OCI-LY3 (cell line): ENCODE data around the gene OR10H5.
"Not testable (repeated sequence)": the region's sequence is repeated elsewhere in the genome, so short reads cannot be mapped to it uniquely, and the experiment has no call there.

Source experiments
- H2AFZ ChIP-seq: fragments of 200-600, 300-600 bp; shearing (Covaris generic); 2 replicates; pipeline ENCODE4 v1.6.0; 2014; ENCODE audit warnings: antibody characterized with exemption, low read depth, low read length
- H3K27ac ChIP-seq: fragments of 200-600, 300-600 bp; sonication (generic); 2 replicates; pipeline ENCODE4 v1.5.1; 2014; ENCODE audit warnings: mild to moderate bottlenecking, low read length, moderate library complexity, mixed read lengths
- H3K27me3 ChIP-seq: fragments of 200-600, 300-600 bp; sonication (generic); 2 replicates; pipeline ENCODE4 v1.6.1; 2014; ENCODE audit warnings: low read depth, low read length, mixed read lengths
- H3K36me3 ChIP-seq: fragments of 200-600, 300-600 bp; sonication (generic); replicated peaks from 2 replicates; pipeline ENCODE3; 2014; ENCODE audit warnings: low read depth, low read length, mixed read lengths
- H3K4me1 ChIP-seq: fragments of 300-600, 200-600 bp; sonication (generic); 2 replicates; pipeline ENCODE4 v1.6.1; 2014; ENCODE audit warnings: low read length, mixed read lengths
- H3K4me2 ChIP-seq: fragments of 200-600, 300-600 bp; sonication (generic); 2 replicates; pipeline ENCODE4 v1.6.1; 2014; ENCODE audit warnings: low read length, mixed read lengths
- H3K4me3 ChIP-seq: fragments of 300-600, 200-600 bp; sonication (generic); 2 replicates; pipeline ENCODE4 v1.5.1; 2014; ENCODE audit warnings: antibody characterized with exemption, mild to moderate bottlenecking, low read length, moderate library complexity
- H3K79me2 ChIP-seq: fragments of 300-600, 200-600 bp; shearing (Covaris generic); 2 replicates; pipeline ENCODE4 v1.6.1; 2014; ENCODE audit warnings: mild to moderate bottlenecking, low read length, mixed read lengths
- H3K9ac ChIP-seq: fragments of 300-600, 200-600 bp; shearing (Covaris generic); 2 replicates; pipeline ENCODE4 v1.6.0; 2014; ENCODE audit warnings: mild to moderate bottlenecking, low read length, moderate library complexity
- H3K9me3 ChIP-seq: fragments of 200-600, 300-600 bp; shearing (Covaris generic); 2 replicates; pipeline ENCODE4 v1.6.1; 2014; ENCODE audit warnings: low read length, mixed read lengths; ENCODE audit not compliant: insufficient read depth
- H4K20me1 ChIP-seq: fragments of 200-600, 300-600 bp; sonication (generic); 2 replicates; pipeline ENCODE4 v1.6.1; 2016; ENCODE audit warnings: low read length, mixed read lengths; ENCODE audit not compliant: insufficient read depth
- EZH2phosphoT487 ChIP-seq: fragments of 200-600 bp; shearing (Covaris generic); IDR thresholded peaks from 2 replicates; pipeline ENCODE4 v1.6.1; 2018; ENCODE audit warnings: antibody characterized with exemption, mixed run types, low read depth
- TF ChIP-seq, protein P1 (sequence below): fragments of 200-600, 300-600 bp; sonication (generic); IDR thresholded peaks from 2 replicates; pipeline ENCODE4 v1.5.1; 2014; ENCODE audit warnings: antibody characterized with exemption, low read length, low read depth

OR10H5 gene

DNA sequence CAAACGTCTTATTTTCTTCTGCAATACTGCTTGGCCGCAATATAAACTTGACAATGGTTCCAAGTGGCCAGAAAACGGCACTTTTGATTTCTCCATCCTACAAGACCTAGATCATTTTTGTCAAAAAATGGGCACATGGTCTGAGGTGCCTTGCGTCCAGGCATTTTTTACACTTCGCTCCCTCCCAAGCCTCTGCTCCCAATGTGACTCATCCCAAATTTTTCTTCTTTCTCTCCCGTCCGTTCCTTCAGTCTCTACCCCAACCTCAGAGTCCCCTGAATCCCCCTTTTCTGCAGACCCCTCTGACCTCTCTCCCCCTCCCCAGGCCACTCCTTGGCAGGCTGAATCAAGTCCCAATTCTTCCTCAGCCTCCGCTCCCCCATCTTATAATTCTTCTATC is 42.3 kb downstream of the OR10H5 start:
- Histone ChIP-seq H3K9me3 (no peaks in the 10 kb centered on the region), H3K4me2 (no peak overlapping the region), H2AFZ (no peak overlapping the region), H3K9ac (no peak overlapping the region), H3K4me3 (no peak overlapping the region), H3K36me3 (no peaks in the 10 kb centered on the region), H3K27me3 (peaks cover 5% of the 10 kb centered on the region; the same call in 1 of the 2 replicates), H3K27ac (no peak overlapping the region), H3K4me1 (peaks cover 8% of the 10 kb centered on the region; the same call in 1 of the 2 replicates), H4K20me1 (no peaks in the 10 kb centered on the region), H3K79me2 (no peaks in the 10 kb centered on the region)
- no peak for TF ChIP-seq EZH2phosphoT487
- TF ChIP-seq, protein P1, sequence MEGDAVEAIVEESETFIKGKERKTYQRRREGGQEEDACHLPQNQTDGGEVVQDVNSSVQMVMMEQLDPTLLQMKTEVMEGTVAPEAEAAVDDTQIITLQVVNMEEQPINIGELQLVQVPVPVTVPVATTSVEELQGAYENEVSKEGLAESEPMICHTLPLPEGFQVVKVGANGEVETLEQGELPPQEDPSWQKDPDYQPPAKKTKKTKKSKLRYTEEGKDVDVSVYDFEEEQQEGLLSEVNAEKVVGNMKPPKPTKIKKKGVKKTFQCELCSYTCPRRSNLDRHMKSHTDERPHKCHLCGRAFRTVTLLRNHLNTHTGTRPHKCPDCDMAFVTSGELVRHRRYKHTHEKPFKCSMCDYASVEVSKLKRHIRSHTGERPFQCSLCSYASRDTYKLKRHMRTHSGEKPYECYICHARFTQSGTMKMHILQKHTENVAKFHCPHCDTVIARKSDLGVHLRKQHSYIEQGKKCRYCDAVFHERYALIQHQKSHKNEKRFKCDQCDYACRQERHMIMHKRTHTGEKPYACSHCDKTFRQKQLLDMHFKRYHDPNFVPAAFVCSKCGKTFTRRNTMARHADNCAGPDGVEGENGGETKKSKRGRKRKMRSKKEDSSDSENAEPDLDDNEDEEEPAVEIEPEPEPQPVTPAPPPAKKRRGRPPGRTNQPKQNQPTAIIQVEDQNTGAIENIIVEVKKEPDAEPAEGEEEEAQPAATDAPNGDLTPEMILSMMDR: no peak

DNA sequence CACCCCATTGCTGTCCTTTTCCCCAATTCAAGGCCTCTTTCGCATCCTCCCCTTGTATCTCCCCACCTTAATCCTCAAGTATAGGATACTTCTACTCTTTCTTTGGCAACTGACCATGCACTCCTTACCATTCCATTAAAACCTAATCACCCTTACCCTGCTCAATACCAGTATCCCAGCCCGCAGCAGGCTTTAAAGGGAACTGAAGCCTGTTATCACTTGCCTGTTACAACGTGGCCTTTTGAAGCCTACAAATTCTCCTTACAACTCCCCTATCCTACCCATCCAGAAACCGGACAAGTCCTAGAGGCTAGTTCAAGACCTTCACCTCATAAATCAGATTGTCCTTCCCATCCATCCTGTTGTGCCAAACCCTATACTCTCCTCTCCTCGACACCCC is 44.2 kb downstream of the OR10H5 start:
- TF ChIP-seq, protein P1: no peak
- H4K20me1 ChIP-seq: no peaks in the 10 kb centered on the region
- H3K27ac ChIP-seq: no peak overlapping the region
- H3K79me2 ChIP-seq: no peaks in the 10 kb centered on the region
- no peak overlapping the region for H3K4me2 ChIP-seq
- H3K4me3 ChIP-seq: no peak overlapping the region
- no peaks in the 10 kb centered on the region for H3K9me3 ChIP-seq
- H3K27me3 ChIP-seq: peaks cover 5% of the 10 kb centered on the region; the same call in 1 of the 2 replicates
- no peak overlapping the region for H3K9ac ChIP-seq
- no peak overlapping the region for H2AFZ ChIP-seq
- H3K36me3 ChIP-seq: no peaks in the 10 kb centered on the region
- H3K4me1 ChIP-seq: peaks cover 11% of the 10 kb centered on the region

DNA sequence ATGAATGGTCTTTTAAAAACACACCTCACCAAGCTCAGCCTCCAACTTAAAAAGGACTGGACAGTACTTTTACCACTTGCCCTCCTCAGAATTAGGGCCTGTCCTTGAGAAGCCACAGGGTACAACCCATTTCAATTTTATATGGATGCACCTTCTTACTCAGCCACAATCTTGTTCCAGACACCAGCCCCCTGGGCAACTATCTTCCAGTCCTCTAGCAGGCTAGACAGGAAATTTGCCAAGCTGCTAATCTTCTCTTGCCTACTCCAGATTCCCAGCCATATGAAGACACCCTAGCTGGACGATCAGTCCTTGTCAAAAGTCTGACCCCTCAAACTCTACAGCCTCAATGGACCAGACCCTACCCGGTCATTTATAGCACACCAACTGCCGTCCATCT is 46.8 kb downstream of the OR10H5 start:
- H3K4me1 ChIP-seq, H3K9me3 ChIP-seq, H3K27me3 ChIP-seq, H3K4me3 ChIP-seq, H3K9ac ChIP-seq, H3K79me2 ChIP-seq, H3K4me2 ChIP-seq, H4K20me1 ChIP-seq, H3K27ac ChIP-seq, H3K36me3 ChIP-seq, H2AFZ ChIP-seq: not testable (repeated sequence)

DNA sequence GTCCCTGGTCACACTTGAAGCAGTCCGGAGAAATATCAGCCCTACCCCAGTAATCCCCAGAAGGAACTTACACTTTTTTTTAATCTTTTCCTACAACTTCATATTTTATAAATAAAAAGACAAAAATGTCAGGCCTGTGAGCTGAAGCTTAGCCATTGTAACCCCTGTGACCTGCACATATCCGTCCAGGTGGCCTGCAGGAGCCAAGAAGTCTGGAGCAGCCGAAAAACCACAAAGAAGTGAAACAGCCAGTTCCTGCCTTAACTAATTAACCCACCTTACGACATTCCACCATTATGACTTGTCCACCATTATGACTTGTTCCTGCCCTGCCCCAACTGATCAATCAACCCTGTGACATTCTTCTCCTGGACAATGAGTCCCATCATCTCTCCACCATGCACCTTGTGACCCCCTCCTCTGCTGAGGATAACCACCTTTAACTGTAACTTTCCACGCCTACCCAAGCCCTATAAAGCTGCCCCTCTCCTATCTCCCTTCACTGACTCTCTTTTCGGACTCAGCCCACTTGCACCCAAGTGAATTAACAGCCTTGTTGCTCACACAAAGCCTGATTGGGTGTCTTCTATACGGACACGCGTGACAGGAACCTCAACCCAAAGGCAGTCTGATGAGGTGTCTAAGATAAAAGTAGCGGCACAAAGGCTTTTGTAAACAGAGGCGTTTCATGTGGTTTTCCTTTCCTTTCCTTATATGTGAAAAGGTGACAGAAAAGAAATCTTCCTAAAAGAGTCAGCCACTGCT is 48.3 kb downstream of the OR10H5 start:
- H3K9me3 ChIP-seq, H4K20me1 ChIP-seq, H3K9ac ChIP-seq, H3K27ac ChIP-seq, H2AFZ ChIP-seq, H3K27me3 ChIP-seq, H3K79me2 ChIP-seq, H3K36me3 ChIP-seq, H3K4me1 ChIP-seq: not testable (repeated sequence)
- Histone ChIP-seq H3K4me2 (peak overlapping the region; percentile 74), H3K4me3 (peak overlapping the region; percentile 84)

DNA sequence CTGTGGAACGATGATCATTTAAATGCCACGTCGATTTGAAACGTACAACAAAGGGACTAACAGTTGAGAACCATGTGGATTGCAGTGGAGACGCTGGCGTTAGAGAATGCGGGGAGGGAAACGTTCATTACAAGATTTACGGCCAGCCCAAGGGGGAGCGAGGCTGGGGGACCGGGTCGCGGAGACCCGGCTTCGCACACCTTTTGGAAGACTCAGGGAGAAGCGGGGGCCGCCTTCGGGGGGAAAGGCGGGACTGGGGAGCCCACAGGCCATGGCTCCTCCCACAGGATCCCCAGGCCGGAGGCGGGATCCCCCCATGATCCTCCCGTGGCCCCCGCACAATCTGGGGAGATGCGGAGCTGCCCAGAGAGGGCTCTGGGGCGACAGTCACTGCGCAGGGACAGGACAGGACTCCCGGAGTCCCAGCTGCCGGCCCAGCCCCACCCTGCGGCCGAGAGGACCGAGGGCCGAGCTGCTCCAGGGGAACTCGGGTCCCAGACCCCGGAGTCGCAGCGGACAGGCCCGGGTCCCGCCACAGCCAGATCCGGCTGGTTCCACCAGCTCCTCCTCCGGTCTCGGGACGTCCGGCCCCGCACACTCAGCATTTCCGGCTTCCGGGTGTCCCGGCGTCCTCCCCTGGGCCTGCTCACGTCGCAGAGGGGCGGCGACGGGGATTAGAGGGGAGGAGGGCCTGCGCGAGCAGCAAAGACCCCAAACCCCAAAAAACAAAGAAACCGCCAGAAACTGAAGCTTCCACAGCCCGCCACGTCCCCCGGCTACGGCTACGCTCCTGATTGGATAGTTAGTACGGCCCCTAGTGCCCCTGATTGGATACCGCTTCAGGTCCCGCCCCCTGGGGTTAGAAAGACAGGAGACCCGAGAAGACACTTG is 49.1 kb downstream of the OR10H5 start:
- Histone ChIP-seq H3K4me1 (peaks cover 3% of the 10 kb centered on the region; the same call in 1 of the 2 replicates), H3K27ac (peak overlapping the region; percentile 65), H3K27me3 (no peaks in the 10 kb centered on the region), H3K36me3 (no peaks in the 10 kb centered on the region), H3K9me3 (no peaks in the 10 kb centered on the region), H3K4me3 (peak overlapping the region; percentile 84), H4K20me1 (no peaks in the 10 kb centered on the region), H3K79me2 (no peaks in the 10 kb centered on the region), H2AFZ (peak overlapping the region; percentile 56), H3K9ac (peak overlapping the region; percentile 73), H3K4me2 (peak overlapping the region; percentile 74)
- no peak for TF ChIP-seq EZH2phosphoT487
- TF ChIP-seq, protein P1: no peak
